ENCODE measurements around the gene TRHDE.

The TRHDE gene

GRCh38 chr12:72272091-72272661, at the start of gene TRHDE:
Gene TRHDE, plus strand, starts transcription at chr12:72272370. Its CDS starts 274 bp downstream, at chr12:72272644.
- DNase-seq = no peak

GRCh38 chr12:72226510-72226909, 45.7 kb upstream of the TRHDE start:
- DNase-seq = no peak

GRCh38 chr12:72228424-72228823, 43.7 kb upstream of the TRHDE start:
- DNase-seq = no peak

GRCh38 chr12:72230589-72230988, 41.6 kb upstream of the TRHDE start:
- no peak for DNase-seq

GRCh38 chr12:72234886-72235285, 37.3 kb upstream of the TRHDE start:
- no peak for DNase-seq

GRCh38 chr12:72236071-72236705, 36.0 kb upstream of the TRHDE start:
- no peak for DNase-seq

- no peak for DNase-seq
Measured at GRCh38 chr12:72241552-72241951, 30.6 kb upstream of the TRHDE start.

- DNase-seq = no peak
Measured at GRCh38 chr12:72242946-72243345, 29.2 kb upstream of the TRHDE start.

GRCh38 chr12:72246370-72246769, 25.8 kb upstream of the TRHDE start:
- no peak for DNase-seq

GRCh38 chr12:72250346-72250745, 21.8 kb upstream of the TRHDE start:
- DNase-seq = no peak

GRCh38 chr12:72256725-72257124, 15.4 kb upstream of the TRHDE start:
- DNase-seq = no peak

GRCh38 chr12:72261885-72262284, 10.3 kb upstream of the TRHDE start:
- DNase-seq = no peak

- DNase-seq = no peak
Measured at GRCh38 chr12:72264548-72265175, 7.5 kb upstream of the TRHDE start.

GRCh38 chr12:72267974-72268373, 4.2 kb upstream of the TRHDE start:
- DNase-seq = no peak

- DNase-seq = no peak
Measured at GRCh38 chr12:72268386-72268785, 3.8 kb upstream of the TRHDE start.

- DNase-seq = no peak
Measured at GRCh38 chr12:72269491-72269890, 2.7 kb upstream of the TRHDE start.

- no peak for DNase-seq
Measured at GRCh38 chr12:72270246-72270645, 1.9 kb upstream of the TRHDE start.

- DNase-seq = no peak
Measured at GRCh38 chr12:72270961-72271360, 1.2 kb upstream of the TRHDE start.

- peak; percentile 30 for DNase-seq
Measured at GRCh38 chr12:72271451-72272090, 599 bp upstream of the TRHDE start.

- no peak for DNase-seq
Measured at GRCh38 chr12:72272731-72273498, 745 bp downstream of the TRHDE start.

GRCh38 chr12:72273499-72273837, 1.3 kb downstream of the TRHDE start:
- DNase-seq = no peak

GRCh38 chr12:72273851-72274351, 1.7 kb downstream of the TRHDE start:
- DNase-seq = no peak

- DNase-seq = no peak
Measured at GRCh38 chr12:72274931-72275330, 2.8 kb downstream of the TRHDE start.

Data from NCI-H187 treated with DMSO at 0.1 percent for 48 hours (cell line).